Mucosa of stomach (tissue), 1 donor: Measurements from ENCODE around the gene PTPRE.

ENCODE experiments used
- H3K27me3 ChIP-seq: one replicate; pipeline ENCODE4 v1.7.0; 2013; ENCODE audit warnings: mild to moderate bottlenecking, low read length; ENCODE audit not compliant: control insufficient read depth, insufficient read depth
- H3K36me3 ChIP-seq: one replicate; pipeline ENCODE4 v1.7.0; 2013; ENCODE audit warnings: low read length; ENCODE audit not compliant: control insufficient read depth, insufficient read depth
- H3K4me1 ChIP-seq: one replicate; pipeline ENCODE4 v1.7.0; 2013; ENCODE audit warnings: mild to moderate bottlenecking, low read length; ENCODE audit not compliant: control insufficient read depth, insufficient read depth
- H3K4me3 ChIP-seq: one replicate; pipeline ENCODE4 v1.7.0; 2013; ENCODE audit warnings: low read length
- H3K9ac ChIP-seq: one replicate; pipeline ENCODE4 v1.7.0; 2013; ENCODE audit warnings: mild to moderate bottlenecking, low read length, moderate library complexity
- H3K9me3 ChIP-seq: one replicate; pipeline ENCODE4 v1.7.0; 2013; ENCODE audit warnings: mild to moderate bottlenecking, low read length, moderate library complexity; ENCODE audit not compliant: control insufficient read depth
- donor health status: Pancreatic carcinoma.

Gene PTPRE

GRCh38 chr10:128025437-128025836 lies 118.5 kb downstream of the PTPRE start:
- Histone ChIP-seq H3K9me3 (no peaks in the 10 kb centered on the region), H3K36me3 (no peaks in the 10 kb centered on the region), H3K4me3 (no peak overlapping the region), H3K4me1 (peaks cover 7% of the 10 kb centered on the region), H3K9ac (no peak overlapping the region), H3K27me3 (no peaks in the 10 kb centered on the region)

DNA sequence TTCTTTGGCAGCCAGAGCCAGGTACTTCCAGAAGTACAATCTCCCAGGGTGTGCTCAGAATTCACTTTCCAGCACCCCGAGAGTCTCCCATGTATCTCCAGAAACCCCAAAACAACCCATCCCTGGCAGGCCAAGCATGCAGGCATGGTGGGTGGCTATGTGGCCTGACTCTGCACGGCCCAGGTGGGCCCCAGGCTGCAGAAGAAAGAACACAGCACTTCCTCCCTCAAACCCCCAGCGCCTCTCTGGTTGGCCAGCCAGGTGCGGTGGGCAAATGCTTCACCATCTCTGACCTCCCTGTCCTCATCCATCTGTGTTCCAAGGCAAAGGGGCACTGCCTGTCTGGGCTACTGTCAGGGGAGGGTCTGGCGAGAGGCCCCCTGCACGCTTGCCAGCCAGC lies 119.0 kb downstream of the PTPRE start:
- H3K36me3 ChIP-seq = no peaks in the 10 kb centered on the region
- peaks cover 7% of the 10 kb centered on the region for H3K4me1 ChIP-seq
- no peaks in the 10 kb centered on the region for H3K27me3 ChIP-seq
- no peak overlapping the region for H3K4me3 ChIP-seq
- H3K9me3 ChIP-seq = no peaks in the 10 kb centered on the region
- H3K9ac ChIP-seq = no peak overlapping the region

GRCh38 chr10:128026615-128027300 lies 119.9 kb downstream of the PTPRE start:
- no peaks in the 10 kb centered on the region for H3K27me3 ChIP-seq
- no peak overlapping the region for H3K9ac ChIP-seq
- H3K9me3 ChIP-seq = no peaks in the 10 kb centered on the region
- H3K4me3 ChIP-seq = no peak overlapping the region
- no peaks in the 10 kb centered on the region for H3K36me3 ChIP-seq
- H3K4me1 ChIP-seq = peaks cover 7% of the 10 kb centered on the region

DNA sequence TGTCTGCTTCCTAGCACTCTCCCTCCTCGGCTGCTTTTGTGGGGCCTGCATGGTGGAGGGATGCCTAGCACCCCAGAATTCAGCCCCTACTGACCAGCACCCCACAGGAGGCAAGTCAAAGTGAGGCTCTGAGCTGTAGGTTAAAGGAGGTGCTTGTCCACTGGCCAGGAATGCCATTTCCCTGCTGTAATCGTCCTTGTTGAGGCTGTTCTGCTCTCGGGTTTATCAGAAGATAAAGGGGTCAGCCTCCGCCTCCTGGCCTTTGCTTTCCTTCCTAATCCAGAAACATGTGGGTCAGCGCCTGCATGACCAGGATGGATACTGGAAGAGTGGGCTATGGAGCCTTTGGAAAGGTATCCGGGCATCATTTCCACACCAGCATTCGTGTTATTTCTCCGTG lies 120.4 kb downstream of the PTPRE start:
- no peaks in the 10 kb centered on the region for H3K27me3 ChIP-seq
- H3K4me3 ChIP-seq = no peak overlapping the region
- no peaks in the 10 kb centered on the region for H3K36me3 ChIP-seq
- no peak overlapping the region for H3K9ac ChIP-seq
- peaks cover 7% of the 10 kb centered on the region for H3K4me1 ChIP-seq
- no peaks in the 10 kb centered on the region for H3K9me3 ChIP-seq

- H3K4me3 ChIP-seq = no peak overlapping the region
- H3K9me3 ChIP-seq = no peaks in the 10 kb centered on the region
- H3K27me3 ChIP-seq = no peaks in the 10 kb centered on the region
- no peak overlapping the region for H3K9ac ChIP-seq
- H3K36me3 ChIP-seq = no peaks in the 10 kb centered on the region
- H3K4me1 ChIP-seq = peaks cover 7% of the 10 kb centered on the region
Observed at GRCh38 chr10:128027822-128028507, 121.1 kb downstream of the PTPRE start.

DNA sequence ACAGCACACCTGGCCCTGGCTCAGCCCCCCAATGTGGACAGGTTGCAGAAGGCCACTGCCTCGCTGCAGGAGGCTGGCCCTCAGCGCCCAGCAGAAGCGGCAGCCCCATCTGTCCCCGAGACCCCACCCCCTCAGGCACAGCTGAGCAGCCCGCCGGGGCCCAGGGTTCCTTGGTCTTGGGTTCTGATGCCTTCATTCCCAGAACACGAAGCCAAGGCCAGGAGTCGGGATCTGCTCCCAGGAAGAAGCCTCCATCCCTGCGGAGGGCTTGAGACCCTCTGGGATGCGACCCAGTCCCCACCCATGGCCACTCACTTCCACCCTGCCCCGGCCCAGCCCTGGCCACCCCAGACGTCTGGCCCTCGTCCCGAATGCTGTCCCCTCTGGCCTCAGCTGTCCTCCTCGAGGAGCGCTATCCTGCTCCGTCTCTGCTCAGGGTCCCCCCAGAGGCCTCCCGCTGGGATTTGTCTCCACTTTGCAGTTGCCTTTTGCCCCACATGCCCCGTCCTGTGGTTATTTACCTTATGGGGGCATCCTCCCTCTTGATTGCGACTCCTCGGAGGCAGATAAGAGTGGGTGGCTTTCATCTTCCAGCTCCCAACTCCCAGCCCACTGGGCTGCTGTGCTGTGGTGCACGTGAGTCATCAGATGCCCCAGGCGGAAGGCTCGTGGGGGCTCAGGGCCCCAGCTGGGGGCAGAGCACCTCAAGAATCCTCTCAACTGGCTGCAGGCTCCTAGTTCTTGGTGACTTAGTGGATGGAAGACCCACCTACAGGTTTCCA lies 121.8 kb downstream of the PTPRE start:
- H3K27me3 ChIP-seq = no peaks in the 10 kb centered on the region
- no peak overlapping the region for H3K4me3 ChIP-seq
- H3K36me3 ChIP-seq = no peaks in the 10 kb centered on the region
- peaks cover 7% of the 10 kb centered on the region for H3K4me1 ChIP-seq
- H3K9me3 ChIP-seq = no peaks in the 10 kb centered on the region
- no peak overlapping the region for H3K9ac ChIP-seq

GRCh38 chr10:128029290-128029651 lies 122.4 kb downstream of the PTPRE start:
- Histone ChIP-seq H3K36me3 (no peaks in the 10 kb centered on the region), H3K27me3 (no peaks in the 10 kb centered on the region), H3K4me3 (no peak overlapping the region), H3K9ac (no peak overlapping the region), H3K4me1 (peaks cover 7% of the 10 kb centered on the region), H3K9me3 (no peaks in the 10 kb centered on the region)

DNA sequence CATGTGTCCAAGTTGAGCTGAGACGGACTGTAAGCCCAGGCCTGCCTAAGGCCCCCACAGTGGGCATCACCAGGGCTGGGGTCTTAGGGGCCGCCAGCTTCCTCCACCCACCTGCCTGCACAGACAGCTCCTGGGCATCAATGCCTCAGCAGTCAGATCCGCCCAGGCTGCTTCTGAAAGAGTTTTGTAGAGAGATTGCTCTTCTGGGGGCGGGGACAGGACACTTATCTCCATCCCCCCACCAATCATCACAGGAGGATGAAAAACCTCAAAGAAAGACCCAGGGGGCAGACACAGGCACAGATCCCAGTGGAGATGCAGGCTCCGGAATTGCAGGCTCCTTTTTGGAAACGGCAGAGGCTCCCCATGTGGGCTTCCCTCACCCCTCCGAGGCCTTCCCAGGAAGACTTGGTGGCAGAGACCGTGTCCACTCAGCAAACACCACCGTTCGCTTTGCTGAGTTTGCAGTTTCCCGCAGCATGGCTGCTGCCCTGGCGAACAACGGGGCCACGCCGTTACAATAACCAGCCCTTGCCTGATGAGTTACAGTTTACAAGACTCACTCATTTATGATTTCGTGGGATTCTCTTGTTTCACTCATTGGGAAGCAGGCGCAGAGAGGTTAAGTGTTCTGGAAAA lies 122.9 kb downstream of the PTPRE start:
- H3K27me3 ChIP-seq = no peaks in the 10 kb centered on the region
- no peak overlapping the region for H3K9ac ChIP-seq
- H3K4me3 ChIP-seq = no peak overlapping the region
- H3K4me1 ChIP-seq = peaks cover 7% of the 10 kb centered on the region
- H3K9me3 ChIP-seq = no peaks in the 10 kb centered on the region
- H3K36me3 ChIP-seq = no peaks in the 10 kb centered on the region

GRCh38 chr10:128030498-128031072 lies 123.7 kb downstream of the PTPRE start:
- H3K4me3 ChIP-seq = no peak overlapping the region
- H3K4me1 ChIP-seq = peaks cover 7% of the 10 kb centered on the region
- H3K9ac ChIP-seq = no peak overlapping the region
- no peaks in the 10 kb centered on the region for H3K27me3 ChIP-seq
- H3K36me3 ChIP-seq = no peaks in the 10 kb centered on the region
- no peaks in the 10 kb centered on the region for H3K9me3 ChIP-seq

- Histone ChIP-seq H3K27me3 (no peaks in the 10 kb centered on the region), H3K36me3 (no peaks in the 10 kb centered on the region), H3K4me1 (peaks cover 7% of the 10 kb centered on the region), H3K4me3 (no peak overlapping the region), H3K9me3 (no peaks in the 10 kb centered on the region), H3K9ac (no peak overlapping the region)
Observed at GRCh38 chr10:128031216-128031615, 124.3 kb downstream of the PTPRE start.

DNA sequence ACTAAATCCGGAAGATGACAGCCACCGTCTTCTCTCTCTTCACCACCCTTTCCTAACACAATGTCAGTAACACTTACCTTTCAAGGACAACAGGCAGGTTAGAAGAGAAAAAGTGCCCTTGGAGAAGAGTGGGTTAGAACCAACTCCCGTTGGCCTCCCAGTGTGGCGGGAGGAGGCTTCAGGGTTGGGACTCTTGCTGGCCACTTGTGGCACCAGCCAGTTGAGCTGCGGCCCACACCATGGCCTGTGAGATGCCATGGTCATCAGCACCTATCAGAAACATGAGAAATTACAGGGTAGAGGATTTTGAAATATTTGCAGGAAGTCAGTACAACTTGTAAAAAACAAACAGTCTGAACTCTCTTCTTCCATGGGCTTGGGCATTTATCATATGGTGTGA lies 125.6 kb downstream of the PTPRE start:
- Histone ChIP-seq H3K9me3 (no peaks in the 10 kb centered on the region), H3K36me3 (no peaks in the 10 kb centered on the region), H3K4me3 (no peak overlapping the region), H3K27me3 (no peaks in the 10 kb centered on the region), H3K9ac (no peak overlapping the region), H3K4me1 (peaks cover 9% of the 10 kb centered on the region)
